ENCODE results near the gene PYCR2. TPM values are rescaled to one million over a fixed set of nuclear protein-coding genes. Genes with fewer than 3 reads are reported as not detected.

The PYCR2 gene
- polyA plus RNA-seq, 2 of the 4 experiments (the other 2 are of a cell fraction), result 45.4 to 50.5 TPM

GRCh38 chr1:225908013-225908640 lies 15.9 kb downstream of the PYCR2 start (continued):
- TF ChIP-seq, protein P1, sequence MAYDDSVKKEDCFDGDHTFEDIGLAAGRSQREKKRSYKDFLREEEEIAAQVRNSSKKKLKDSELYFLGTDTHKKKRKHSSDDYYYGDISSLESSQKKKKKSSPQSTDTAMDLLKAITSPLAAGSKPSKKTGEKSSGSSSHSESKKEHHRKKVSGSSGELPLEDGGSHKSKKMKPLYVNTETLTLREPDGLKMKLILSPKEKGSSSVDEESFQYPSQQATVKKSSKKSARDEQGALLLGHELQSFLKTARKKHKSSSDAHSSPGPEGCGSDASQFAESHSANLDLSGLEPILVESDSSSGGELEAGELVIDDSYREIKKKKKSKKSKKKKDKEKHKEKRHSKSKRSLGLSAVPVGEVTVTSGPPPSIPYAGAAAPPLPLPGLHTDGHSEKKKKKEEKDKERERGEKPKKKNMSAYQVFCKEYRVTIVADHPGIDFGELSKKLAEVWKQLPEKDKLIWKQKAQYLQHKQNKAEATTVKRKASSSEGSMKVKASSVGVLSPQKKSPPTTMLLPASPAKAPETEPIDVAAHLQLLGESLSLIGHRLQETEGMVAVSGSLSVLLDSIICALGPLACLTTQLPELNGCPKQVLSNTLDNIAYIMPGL (CRISPR knock-in tag; IDR thresholded peaks at IDR 0.05; ENCODE audit: borderline replicate concordance), result no peak
- no peak for TF ChIP-seq CHD2 (IDR thresholded peaks at IDR 0.05; ENCODE audit: low read length, partially characterized antibody)
- no peak for TF ChIP-seq CEBPB (IDR thresholded peaks at IDR 0.05)
- no peak for TF ChIP-seq REST (IDR thresholded peaks at IDR 0.05)

- H3K4me1 ChIP-seq, result 0 out of 3 replicates have a peak, but pooled peaks cover 3% of the 10 kb centered on the region
- no peak overlapping the region for H3K4me3 ChIP-seq
- WGBS (ENCODE audit: missing lambda C conversion rate), result 86% methylated on average over 5 of the region's 7 CpGs
- FAIRE-seq, result no peak
- TF ChIP-seq HDAC2 (IDR thresholded peaks at IDR 0.05), result no peak
- TF ChIP-seq, protein P2, sequence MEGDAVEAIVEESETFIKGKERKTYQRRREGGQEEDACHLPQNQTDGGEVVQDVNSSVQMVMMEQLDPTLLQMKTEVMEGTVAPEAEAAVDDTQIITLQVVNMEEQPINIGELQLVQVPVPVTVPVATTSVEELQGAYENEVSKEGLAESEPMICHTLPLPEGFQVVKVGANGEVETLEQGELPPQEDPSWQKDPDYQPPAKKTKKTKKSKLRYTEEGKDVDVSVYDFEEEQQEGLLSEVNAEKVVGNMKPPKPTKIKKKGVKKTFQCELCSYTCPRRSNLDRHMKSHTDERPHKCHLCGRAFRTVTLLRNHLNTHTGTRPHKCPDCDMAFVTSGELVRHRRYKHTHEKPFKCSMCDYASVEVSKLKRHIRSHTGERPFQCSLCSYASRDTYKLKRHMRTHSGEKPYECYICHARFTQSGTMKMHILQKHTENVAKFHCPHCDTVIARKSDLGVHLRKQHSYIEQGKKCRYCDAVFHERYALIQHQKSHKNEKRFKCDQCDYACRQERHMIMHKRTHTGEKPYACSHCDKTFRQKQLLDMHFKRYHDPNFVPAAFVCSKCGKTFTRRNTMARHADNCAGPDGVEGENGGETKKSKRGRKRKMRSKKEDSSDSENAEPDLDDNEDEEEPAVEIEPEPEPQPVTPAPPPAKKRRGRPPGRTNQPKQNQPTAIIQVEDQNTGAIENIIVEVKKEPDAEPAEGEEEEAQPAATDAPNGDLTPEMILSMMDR (IDR thresholded peaks at IDR 0.05), result no peak
- TF ChIP-seq, protein P3, sequence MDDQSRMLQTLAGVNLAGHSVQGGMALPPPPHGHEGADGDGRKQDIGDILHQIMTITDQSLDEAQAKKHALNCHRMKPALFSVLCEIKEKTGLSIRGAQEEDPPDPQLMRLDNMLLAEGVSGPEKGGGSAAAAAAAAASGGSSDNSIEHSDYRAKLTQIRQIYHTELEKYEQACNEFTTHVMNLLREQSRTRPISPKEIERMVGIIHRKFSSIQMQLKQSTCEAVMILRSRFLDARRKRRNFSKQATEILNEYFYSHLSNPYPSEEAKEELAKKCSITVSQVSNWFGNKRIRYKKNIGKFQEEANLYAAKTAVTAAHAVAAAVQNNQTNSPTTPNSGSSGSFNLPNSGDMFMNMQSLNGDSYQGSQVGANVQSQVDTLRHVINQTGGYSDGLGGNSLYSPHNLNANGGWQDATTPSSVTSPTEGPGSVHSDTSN (IDR thresholded peaks at IDR 0.05), result no peak
- TF ChIP-seq POLR2AphosphoS2 (conservative IDR thresholded peaks at IDR 0.05; ENCODE audit: low read length), result no peak
- TF ChIP-seq, protein P4, sequence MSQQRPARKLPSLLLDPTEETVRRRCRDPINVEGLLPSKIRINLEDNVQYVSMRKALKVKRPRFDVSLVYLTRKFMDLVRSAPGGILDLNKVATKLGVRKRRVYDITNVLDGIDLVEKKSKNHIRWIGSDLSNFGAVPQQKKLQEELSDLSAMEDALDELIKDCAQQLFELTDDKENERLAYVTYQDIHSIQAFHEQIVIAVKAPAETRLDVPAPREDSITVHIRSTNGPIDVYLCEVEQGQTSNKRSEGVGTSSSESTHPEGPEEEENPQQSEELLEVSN (IDR thresholded peaks at IDR 0.05; ENCODE audit: borderline replicate concordance, low read depth), result no peak
- TF ChIP-seq EHMT2 (IDR thresholded peaks at IDR 0.05; ENCODE audit: low read depth), result no peak
- no peak for TF ChIP-seq CBX2 (IDR thresholded peaks at IDR 0.05; ENCODE audit: borderline replicate concordance, low read depth)
- TF ChIP-seq RNF2 (IDR thresholded peaks at IDR 0.05; ENCODE audit: borderline replicate concordance, low read depth), result no peak
- no peak for TF ChIP-seq RAD21 (conservative IDR thresholded peaks at IDR 0.05 in 1 of 2, IDR thresholded peaks at IDR 0.05 in 1 of 2)
- no peak overlapping the region for H3K4me2 ChIP-seq
- CTCF ChIA-PET, result interaction anchor here (1.8 to 12.4 kb wide), 3 partner anchors 23 to 431 kb away, joined by 6 to 207 read pairs (median 85); partner anchors contain the start of genes LEFTY1 and TMEM63A
- POLR2A ChIA-PET, result no interaction called here
- no peak overlapping the region for H3K27ac ChIP-seq
- ATAC-seq, result no peak
- DNase-seq (ENCODE audit: low read depth in 1 of 2, low spot score in 1 of 2), result no peak
- no peaks in the 10 kb centered on the region for H3K9me3 ChIP-seq
Measured at GRCh38 chr1:225907341-225907740, 16.7 kb downstream of the PYCR2 start.

Measured in A549 (cell line).